HG03460 (cell line): ENCODE results near the gene GSTT4.
"Not testable (repeated sequence)": the region's sequence is repeated elsewhere in the genome, so short reads cannot be mapped to it uniquely, and the experiment has no call there.

ENCODE experiments used
- ATAC-seq: cut with Tn5 transposase; IDR thresholded peaks from one replicate; pipeline ENCODE4 v1.9.1; 2021; ENCODE audit not compliant: unreplicated experiment

GSTT4 gene

DNA sequence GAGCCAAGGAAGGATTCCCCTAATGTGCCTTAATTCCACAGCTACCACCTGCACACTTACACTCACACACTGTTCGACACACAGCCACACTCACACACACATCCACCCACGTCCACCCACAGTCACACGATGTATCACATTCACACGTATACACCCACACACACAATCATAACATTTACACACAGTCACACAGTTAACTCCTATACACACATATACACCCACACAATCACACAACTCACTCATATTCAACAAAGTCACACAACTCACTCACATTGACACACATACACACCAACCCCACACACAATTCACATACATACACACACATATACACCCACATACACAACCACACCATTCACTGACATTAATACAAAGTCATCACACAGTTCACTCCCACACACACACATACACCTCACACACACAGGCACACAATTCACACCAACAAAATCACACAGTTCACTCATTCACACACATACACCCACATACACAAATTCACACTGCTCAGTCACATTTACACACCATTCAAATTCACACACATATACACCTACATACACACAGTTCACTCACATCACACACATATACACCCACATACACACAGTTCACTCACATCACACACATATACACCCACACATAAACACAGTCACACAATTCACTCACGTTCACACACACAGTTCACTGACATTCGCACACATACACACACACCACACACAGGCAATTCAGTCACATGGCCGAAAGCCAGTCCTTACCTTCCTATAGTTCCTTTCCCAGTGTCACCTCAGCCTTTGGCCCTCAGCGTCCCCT is 50.9 kb downstream of the GSTT4 start:
- not testable (repeated sequence) for ATAC-seq

DNA sequence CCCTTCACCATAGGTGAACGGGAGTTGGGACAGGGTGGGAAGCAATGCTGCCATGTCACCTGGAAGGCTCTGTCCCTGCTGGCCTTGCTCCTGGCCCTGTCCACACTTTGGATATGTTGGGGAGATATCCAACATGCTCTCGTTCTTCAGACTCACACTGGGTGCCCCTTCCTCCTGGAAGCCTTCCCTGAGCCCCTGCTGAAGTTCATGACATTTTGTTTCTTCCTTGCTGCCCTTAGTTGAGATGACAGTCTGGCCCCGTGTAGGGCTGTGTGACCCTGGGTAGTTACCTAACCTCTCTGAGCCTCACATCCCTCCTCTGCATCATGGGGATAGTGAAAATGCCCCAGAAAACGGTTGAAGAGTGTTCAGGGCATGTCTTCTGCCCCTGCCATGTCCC is 51.8 kb downstream of the GSTT4 start:
- ATAC-seq: not testable (repeated sequence)

DNA sequence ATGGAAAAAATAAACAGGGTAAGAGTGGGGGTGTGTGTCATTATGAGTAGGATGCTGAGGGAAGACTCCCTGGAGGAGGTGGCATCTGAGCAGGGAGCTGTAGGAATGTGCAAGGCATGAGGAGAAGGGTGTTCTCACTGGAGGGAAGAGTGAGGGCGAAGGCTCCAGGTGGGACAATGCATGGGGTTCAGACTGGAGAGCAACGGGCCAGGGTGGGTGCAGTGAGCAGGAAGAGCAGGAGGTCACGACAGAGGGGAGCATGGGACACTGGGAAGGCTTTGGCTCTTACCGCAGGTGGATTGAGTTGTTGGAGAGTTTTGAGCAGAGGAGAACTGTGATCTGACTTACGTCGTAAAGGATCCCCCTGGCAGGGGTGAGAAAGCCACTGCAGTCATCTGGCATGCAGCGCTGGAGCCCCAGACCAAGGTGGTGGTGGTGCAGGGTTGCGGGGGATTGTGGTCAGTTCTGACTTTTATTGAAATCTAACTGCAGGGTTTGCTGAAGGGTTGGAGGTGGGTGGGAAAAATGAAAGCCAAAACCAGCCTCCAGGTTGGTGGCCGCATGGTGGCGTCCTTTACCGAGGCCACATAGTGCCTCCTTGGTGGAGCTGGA is 52.4 kb downstream of the GSTT4 start:
- not testable (repeated sequence) for ATAC-seq

DNA sequence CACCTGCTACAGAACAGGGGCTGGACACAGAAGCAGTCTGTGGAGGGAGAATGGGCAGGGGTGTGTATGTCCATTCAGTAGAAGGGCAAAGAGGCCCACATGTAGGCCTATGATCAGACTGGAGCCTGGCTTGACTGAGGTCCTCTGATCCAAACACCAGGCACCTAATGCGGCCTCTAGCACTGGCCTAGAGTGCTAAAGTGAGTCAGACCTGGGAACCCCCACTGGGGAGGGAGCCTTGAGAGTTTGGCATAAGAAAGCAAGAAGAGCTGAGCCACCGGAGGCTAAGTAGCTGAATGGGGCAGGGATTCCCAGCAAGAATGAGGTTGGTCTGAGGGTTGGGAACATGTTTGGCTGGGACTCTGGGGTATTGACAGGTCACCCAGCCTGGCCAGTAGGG is 53.9 kb downstream of the GSTT4 start:
- not testable (repeated sequence) for ATAC-seq

DNA sequence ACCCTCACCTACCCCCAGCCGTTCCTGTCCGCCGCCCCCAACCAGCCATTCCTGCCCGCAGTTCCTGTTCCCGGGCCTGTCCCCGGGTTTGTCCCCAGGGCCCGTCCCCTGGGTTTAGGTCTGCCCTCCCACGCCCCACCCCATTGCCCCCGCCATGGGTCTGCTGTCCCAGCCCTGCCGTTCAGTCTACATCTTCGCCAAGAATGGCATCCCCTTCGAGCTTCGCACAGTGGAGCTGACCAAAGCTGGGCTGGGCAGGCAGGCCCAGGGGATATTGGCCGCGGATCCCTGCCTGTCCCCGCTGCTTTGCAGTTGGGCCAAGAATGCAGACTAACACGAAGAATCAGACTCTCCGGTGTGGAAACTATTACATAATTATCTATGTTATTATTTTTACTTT is 55.5 kb downstream of the GSTT4 start:
- not testable (repeated sequence) for ATAC-seq
